ENCODE measurements around the gene ANKRD10.
"Not testable (repeated sequence)": the region's sequence is repeated elsewhere in the genome, so short reads cannot be mapped to it uniquely, and the experiment has no call there.

The ANKRD10 gene

DNA sequence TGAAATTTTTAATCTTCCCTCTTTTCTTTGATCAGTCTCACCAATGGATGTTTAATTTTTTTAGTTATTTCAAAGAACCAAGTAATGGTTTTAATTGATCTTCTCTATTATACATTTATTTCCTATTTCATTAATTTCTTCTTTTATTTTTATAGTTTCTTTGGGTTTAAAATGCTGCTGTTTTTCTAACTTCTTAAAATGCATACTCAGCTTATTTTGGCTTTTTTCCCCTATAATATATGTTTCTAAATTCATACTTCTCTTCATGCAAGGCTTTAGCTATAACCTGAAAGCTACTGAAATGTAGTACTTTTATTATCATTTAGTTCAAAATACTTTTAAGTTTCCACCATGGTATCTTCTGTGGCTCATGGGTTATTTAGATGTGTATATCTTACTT is 53.9 kb downstream of the ANKRD10 start:
- no peak for DNase-seq

DNA sequence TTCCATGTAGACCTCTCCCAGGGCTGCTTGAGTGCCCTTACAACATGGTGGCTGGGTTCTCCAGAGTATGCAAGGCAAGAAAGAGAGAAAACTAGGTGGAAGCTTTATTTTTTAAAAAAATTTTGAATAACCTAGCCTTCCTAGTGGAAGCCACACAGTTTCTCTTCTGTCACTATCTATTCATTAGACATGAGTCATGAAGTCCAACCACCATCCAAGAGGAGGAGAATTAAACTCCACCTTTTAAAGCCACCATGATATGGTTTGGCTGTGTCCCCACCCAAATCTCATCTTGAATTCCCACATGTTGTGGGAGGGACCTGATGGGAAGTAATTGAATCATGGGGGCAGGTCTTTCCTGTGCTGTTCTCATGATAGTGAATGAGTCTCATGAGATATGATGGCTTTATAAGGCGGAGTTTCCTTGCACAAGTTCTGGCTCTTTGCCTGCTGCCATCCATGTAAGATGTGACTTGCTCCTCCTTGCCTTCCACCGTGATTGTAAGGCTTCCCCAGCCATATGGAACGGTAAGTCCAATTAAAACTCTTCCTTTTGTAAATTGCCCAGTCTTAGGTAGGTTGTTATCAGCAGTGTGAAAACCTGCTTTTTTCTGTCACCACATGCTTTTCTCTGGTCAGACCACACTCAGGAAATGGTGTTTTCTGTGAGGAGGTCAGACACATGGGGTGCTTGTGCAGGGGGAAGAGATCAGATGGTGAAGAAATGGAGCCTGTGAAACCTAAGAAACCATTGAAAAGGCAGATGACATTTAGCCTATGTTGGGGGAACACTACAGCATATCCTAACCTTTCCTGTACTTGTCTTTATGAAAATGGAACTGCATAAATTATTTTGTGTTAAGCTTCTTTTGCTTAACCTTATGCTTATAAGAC is 57.7 kb downstream of the ANKRD10 start:
- no peak for DNase-seq

DNA sequence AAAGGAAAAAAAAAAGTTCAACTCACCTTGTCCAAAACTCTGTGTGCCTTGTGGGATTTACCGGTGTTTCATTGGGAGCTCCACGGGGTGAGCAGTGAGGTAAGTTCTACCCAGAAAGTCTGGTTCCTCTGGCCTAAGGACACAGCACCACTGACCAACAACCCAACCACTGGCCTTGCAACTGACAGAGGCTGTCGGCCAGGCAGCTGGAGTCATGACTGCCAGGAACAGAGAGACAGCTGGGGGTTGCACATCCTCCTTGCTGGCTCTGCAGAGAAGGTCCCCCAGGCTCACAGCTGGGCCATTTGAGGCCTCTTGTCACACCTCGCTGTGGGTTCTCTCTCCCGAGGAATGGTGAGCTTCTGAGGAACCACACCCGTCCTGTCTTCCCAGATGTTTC is 59.5 kb downstream of the ANKRD10 start:
- DNase-seq: no peak

DNA sequence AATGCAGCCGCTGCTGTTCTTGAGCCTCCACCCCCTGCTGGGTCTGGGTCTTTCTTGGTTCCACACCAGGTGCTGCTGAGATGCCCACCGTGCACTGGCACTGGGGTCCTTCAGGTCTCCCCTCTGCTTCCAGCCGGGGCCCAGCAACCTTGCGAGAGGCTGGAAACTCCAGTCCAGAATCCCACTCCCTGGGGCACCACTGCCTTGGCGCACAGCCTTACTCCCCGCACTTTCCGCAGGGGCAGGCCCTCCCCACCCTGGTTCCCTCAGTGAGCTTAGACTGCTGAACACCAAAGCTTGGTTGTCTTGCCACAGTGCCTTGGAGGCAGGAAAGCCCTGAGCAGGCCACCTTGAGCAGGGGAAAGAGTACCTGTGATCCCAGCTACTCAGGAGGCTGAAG is 60.0 kb downstream of the ANKRD10 start:
- no peak for DNase-seq

DNA sequence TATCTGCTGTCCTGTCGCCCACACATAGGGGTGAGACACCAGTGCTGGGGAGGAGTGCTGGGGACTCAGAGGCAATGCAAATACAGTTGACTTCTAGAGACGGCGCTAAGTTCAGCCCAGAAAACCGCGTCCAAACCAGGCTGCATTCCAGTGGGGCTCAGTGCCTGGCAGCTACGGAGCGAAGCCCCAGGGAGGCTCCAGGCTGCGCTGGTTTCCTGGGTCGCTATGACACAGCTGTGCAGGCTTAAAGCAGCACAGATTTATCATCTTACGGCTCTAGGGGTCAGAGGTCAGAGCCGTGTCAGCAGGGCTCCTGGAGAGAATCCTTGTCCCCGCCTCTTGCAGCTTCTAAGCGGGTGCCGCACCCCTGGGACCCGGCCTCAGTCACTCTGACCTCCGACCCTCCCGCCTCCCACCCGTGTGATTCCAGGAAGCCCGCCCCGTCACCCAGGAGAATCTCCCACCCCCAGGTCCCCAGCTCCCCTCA is 61.6 kb downstream of the ANKRD10 start:
- no peak for DNase-seq

DNA sequence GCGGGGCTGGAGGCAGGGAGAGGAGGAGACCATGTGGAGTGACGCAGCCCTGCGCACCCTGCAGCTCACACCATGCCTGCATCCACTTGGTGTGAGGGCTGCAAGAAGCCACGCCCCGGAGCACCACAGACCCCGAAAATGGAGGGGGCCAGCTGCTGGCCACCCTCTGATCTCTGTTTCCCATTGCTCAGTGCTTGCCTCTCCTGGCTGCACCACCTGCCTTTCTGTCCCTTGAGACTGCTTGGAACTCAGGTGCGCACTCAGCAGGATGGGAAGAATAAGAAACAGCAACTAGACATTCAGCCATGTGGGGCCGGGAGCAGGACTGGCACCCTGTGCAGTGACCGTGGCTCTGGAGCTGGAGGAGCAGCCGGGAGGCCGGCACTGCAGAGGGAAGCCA is 64.0 kb downstream of the ANKRD10 start:
- no peak for DNase-seq

DNA sequence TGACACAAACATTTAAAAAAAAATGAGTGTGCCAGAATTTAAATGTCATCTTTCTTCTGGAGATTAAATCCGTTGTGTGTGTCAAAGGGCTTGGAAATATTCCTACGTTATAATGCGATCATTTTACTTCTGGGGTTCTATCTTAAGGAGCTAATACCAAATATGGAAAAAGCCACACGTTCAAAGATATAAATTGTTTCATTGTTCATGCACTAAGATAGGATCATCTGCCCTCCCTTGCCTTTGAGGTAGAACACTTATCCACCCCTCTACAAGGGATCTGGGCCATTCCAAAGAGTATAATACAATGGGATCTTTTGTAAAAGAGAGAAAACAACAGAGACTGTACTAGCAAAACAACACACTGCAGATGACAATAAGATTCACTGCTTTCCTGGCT is 64.9 kb downstream of the ANKRD10 start:
- no peak for DNase-seq

DNA sequence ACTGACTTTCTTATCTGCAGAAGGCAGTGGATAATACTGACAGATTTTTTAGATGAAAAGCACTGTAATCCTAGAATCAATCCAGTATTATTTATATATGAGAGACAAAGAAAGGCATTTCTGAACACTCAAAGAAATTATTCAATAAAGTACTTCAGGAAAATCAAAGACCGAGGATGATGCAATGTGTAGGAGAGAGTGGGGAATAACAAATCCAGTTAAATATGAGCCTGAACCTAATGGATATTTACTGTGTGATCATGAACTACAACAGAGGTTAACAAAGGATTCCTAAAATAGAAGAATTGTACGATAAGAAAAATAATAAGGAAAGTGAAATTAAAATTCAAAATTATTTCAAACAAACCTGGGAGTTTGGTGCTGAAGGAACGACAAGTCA is 69.3 kb downstream of the ANKRD10 start:
- no peak for DNase-seq

DNA sequence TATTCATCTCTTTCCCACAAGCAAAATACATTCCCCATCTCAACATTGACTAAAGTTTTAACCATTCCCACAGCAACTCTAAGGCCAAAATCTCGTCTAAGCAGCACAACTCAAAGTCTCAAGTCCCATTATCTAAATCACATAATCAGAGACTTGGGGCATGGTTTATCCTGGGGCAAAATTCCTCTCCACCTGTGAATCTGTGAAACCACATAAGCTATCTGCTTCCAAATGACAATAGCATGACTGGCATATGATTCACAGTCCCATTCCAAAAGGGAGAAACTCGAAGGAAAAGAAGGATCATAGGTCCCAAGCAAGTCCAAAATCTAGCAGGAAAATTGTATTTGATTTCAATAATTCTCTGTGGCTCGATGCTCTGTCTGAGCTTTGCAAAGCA is 73.0 kb downstream of the ANKRD10 start:
- DNase-seq: no peak

DNA sequence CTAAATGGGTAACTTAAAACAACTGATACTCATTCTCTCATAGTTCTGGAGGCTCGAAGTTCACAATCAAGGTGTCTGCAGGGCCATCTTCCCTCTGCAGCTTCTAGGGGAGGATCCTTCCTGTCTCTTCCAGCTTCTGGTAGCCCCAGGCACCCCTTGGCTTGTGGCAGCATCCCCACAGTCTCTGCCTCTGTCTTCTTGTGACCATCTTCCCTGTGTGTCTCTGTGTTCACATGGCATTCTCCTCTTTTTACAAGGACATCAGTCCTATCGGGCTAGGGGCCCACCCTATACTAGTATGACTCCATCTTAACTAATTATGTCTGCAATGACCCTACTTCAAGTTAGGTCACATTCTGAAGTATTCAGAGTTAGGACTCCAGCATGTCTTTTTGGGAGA is 73.5 kb downstream of the ANKRD10 start:
- no peak for DNase-seq

DNA sequence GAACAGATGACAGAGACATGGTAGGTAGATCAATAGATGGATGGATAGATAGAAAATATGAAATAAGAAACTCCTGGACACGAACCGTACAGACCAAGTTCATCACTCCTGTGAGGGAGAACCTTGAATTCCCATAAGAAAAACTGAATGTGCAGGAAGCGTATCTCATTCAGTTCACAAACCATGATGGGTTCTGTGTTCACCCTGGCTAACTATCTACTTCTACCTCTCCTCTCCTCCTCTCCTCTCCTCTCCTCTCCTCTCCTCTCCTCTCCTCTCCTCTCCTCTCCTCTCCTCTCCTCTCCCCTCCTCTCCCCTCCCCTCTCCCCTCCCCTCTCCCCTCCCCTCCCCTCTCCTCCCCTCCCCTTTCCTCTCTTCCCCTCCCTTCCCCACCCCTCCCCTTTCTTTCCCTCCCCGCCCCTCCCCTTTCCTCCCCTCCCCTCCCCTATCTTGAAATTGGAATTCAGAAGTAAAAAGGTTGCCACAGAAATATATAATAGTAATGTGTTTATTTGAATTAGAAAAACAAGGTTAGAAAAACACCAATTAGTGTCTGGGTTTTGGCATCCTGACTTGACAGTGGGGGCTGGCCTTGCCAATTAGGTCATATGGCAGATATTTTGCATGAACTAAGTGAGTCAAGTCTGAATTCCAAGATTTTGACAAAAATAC is 75.9 kb downstream of the ANKRD10 start:
- DNase-seq: no peak

DNA sequence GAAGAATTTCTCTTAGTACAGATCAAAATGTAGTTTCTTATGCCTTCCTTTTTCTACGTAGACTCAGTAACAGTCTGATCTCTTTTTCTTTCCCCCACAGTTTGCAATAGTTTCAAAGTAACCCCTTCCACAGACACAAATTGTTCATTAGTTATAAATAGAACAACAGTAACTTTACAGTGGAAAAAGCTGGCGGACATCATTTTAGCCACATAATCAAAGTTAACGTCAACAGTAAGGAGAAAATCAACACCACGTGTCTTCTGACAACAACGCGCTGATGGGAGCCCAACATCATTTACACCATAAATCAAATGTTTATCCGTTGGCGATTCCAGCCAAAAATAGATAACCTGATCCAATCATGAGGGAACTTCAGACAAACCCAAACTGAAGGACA is 76.8 kb downstream of the ANKRD10 start:
- DNase-seq: no peak

DNA sequence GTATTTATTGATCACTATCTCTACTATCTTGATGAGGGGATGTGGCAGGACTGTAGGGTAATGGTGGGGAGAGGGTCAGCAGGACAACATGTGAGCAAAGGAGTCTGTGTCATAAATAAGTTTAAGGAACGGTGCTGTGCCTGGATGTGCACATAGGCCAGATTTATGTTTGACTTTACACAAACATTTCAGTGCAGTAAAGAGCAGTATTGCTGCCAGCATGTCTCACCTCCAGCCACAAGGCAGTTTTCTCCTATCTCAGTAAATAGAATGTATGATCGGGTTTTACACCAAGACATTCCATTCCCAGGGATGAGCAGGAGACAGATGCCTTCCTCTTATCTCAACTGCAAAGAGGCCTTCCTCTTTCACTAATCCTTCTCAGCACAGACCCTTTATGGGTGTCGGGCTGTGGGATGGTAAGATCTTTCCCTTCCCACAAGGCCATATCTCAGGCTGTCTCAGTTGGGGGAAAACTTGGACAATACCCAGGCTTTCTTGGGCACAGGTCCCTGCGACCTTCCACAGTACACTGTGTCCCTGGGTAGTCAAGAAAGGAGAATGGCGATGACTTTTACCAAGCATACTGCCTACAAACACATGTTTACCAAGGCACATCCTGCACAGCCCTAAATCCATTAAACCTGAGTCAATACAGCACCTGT is 77.3 kb downstream of the ANKRD10 start:
- not testable (repeated sequence) for DNase-seq

DNA sequence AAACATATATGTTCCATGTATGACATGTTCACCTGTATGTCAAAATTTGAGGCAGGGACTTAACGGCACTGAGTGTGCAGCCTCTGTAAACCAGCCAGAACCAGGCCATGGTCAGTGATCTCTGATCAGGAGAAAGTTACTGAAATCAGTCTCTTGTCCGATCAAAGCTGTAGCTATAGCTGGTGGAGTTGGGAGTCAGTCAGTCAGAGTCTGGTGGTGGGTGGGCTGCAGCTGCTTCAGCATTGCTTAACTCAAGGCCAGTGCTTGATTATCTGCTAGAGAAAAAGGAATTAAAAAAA is 78.3 kb downstream of the ANKRD10 start:
- no peak for DNase-seq

DNA sequence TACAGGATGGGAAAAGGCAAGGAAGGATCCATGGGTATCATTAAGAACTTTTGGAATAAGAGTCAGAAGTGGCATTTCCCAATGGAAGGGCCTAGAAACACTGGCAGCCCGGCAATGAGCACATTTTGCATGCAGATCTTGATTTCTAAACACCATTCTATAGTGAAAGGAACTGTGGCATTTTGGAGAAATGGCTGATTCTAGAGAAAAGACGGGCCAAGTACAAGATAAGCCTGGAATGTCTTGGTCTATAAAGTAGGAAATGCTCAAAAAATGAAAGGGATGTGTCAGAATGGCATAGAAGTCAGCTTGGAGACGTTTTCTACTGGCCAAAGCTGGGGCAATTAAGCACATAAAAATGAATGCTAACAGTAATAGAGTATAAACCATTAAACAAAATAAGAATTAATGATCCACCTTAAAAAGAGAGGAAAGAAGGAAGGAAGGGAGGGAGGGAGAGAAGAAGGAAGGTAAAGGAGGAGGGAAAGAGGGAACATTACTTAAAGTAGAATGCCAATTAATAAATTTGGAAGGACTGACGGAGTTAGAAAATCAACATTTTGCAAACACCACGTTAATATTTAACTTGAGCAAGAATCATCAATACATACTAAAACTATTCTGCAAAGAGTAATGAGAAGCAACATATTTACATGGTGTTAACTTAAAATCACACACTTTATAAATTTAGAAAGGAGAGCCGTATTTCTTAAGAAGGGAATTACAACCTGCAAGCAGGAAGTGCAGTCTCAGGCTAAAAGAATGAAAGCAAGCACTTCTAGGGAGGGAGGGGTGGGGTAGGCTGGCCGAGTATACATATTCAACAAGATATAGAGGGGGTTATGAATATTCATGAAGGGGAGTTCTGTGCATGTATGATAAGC is 78.9 kb downstream of the ANKRD10 start:
- no peak for DNase-seq

DNA sequence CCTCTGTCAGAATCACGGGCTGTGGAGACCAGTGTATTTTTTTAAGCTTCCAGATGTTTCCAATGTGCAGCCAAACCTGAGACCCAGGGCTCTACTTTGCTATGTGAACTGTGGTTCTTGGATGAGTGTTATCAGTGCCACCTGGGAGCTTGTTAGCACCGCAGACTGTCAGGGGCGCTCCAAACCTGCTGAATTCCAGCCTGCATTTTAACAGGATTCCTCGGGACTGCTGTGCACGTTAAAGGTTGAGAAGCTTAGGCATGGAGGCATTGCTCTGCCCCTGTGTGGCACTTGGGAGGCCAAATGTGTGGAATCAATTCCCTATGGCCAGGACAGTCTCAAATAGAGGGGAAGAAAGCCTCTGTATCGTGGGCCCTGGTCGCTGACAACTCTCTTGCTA is 80.3 kb downstream of the ANKRD10 start:
- no peak for DNase-seq

DNA sequence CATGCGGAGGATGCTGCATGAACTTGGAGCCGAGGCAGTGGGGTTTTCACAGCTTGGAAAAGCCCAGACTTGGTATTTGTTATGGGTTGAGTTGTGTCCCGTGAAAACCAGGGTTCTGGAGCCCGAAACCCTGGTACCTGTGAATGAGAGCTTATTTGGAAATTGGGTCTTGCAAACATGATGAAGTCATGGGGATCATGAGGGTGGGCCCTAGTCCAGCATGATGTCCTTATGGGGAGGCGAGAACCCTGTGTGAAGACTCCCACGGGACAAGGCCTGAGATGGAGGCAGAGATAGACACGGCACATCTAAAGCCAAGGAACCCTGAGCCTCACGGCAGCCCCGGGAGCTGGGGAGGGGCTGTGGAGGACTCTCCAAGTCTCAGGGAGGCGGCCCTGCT is 82.3 kb downstream of the ANKRD10 start:
- DNase-seq: no peak

DNA sequence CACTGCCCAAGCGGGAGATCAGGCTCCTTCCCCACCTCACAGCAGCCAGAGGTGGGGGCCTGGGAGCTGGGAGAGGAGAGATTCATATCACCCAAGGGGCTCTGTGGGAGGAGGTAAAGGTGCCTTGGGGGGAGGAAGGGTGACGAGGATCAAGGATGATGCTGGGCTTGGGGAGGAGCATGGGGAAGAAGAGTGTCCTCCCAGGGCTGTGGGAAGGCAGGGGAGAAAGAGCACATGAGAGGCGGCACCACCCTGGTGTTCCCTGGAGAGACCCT is 82.7 kb downstream of the ANKRD10 start:
- no peak for DNase-seq

DNA sequence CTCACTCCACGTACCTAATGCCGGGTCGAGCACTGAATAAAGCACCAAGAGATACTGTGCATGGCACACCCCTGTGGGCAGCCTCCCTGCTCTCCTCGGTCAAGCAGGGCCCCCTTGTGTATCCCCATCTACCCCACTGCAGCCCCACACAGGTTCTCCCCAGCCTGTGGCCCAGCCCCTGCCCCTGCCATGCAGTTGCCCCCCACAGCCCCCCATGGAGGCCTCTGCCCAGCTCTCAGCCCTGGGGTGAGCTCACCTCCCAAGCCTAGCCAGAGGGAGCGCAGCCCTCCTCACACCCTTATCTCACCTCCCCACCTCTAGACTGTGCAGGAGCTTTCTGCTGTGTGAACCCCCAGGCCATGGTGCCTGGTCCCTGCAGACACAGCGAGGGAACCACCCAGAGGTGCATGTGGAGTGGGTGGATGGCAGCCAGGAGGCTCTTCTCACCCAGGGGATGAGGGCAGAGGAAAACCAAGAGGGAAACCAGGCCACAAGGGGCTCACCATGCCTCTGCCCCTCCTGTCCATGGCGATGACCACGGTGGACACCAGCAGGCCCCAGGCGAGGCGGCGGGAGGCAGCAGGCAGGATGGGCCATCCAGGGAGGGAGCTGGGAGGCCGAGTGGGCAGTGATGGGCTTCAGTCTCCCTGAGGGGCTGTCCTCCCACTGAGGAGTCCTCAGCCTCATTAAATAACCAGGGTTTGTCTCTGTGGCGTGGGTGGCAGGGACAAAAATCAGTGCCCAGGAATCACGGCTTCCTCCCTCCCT is 83.2 kb downstream of the ANKRD10 start:
- no peak for DNase-seq

DNA sequence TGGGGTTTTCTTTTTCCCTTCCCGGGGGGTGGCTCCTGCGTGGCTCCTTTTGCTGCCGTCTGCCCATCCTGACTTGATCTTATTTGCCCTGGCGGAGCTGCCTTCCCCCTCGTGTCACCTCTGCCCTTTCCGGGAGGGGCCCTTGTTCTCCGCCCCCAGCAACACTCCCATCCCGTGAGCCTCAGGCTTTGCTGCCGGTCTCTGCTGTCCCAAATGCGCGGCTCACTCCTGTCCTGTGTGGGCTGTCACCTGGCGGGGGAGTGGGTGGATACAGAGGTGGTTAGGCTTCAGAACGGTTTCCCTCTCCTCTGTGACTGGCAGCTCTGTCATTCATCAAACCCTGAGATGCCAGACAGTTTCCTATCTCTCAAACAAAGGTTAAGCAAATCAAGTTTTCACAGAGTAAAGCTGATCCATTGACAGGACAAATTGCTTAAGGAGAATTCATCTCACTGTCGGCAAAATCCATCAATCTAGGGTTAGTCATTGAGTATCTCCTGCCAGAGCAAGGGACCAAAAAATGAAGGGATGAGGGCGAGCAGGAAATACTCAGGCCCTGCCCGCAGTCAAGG is 84.0 kb downstream of the ANKRD10 start:
- no peak for DNase-seq

DNA sequence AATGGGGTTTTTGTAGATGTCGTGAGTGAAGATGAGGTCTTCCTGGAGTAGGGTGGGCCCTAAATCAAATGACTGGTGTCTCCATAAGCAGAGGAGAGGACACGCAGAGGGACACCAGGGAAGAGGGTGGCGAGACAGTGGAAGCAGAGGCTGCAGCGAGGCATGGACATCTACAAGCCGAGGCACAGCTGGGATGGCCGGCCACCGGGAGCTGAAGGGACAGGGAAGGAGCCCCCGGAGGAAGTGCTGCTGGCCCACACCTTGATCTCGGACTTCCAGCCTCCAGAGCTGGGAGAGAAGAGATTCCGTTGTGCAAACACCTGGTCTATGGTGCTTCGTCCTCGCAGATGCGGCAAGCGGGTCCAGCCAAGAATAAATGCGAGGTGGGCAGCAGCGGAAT is 84.5 kb downstream of the ANKRD10 start:
- no peak for DNase-seq

DNA sequence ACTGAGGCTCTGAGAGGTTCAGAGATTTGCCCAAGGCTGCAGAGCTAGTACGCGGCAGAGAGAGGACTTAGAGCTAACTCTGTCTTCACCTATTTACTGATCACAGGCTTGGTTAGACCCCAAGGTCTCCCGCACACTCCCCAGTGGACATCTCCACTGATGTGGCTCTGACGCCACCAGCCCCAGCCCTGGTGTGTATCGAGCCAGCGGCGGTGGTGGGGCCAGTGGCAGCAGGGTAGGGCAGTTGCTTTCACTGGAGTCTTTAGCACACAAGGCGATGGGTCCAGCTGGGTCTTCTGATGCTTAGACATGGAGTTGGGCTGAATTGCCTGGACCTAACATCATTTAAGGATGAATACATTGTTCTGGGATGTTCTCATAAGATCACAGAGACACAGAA is 85.4 kb downstream of the ANKRD10 start:
- no peak for DNase-seq
